ENCODE data around the gene KRT7. TPM values are rescaled to one million over a fixed set of nuclear protein-coding genes. Genes with fewer than 3 reads are reported as not detected.

Gene KRT7
- polyA plus RNA-seq, 1 of the 3 experiments (the other 2 are of a cell fraction): 5.4 TPM

- no peaks in the 10 kb centered on the region for H3K27me3 ChIP-seq (ENCODE audit: insufficient read depth)
- WGBS (ENCODE audit: low lambda C conversion rate): 42% methylated on average over 8 of the region's 8 CpGs
- no peak for DNase-seq
- no peaks in the 10 kb centered on the region for H3K36me3 ChIP-seq (replicated peaks in 1 of 2; ENCODE audit: control insufficient read depth in 1 of 2, insufficient read depth in 2 of 2, low read length in 1 of 2)
- no peaks in the 10 kb centered on the region for H3K79me2 ChIP-seq (ENCODE audit: insufficient read depth)
- ChIA-PET POLR2A (no interaction called here), CTCF (interaction anchor here (0.6 to 3.0 kb wide), 27 partner anchors 9 to 197 kb away, joined by 3 to 23 read pairs (median 5); partner anchors contain the start of gene KRT83)
- no peaks in the 10 kb centered on the region for H3K9me2 ChIP-seq
- peaks cover 3 to 9% of the 10 kb centered on the region in 2 experiments; a peak in 2 of 4 replicates for H3K4me1 ChIP-seq (ENCODE audit: control insufficient read depth in 1 of 2, insufficient read depth in 2 of 2, low read depth in 1 of 2, low read length in 1 of 2)
- H3K9me3 ChIP-seq: peaks cover 4% of the 10 kb centered on the region; the same call in 1 of the 2 replicates
- H3K4me3 ChIP-seq (ENCODE audit: low read depth in 2 of 2, low read length in 1 of 2): no peak overlapping the region; a peak in 1 of 4 replicates
- H3F3A ChIP-seq (replicated peaks; ENCODE audit: insufficient read depth): peaks cover 26% of the 10 kb centered on the region
- TF ChIP-seq MAX (IDR thresholded peaks at IDR 0.05; ENCODE audit: low read depth) (peak; percentile 56), JUND (IDR thresholded peaks at IDR 0.05) (peak; percentile 26; the same call in 1 of the 2 replicates), TAF1 (IDR thresholded peaks at IDR 0.05; ENCODE audit: borderline replicate concordance, low read depth, low read length) (no peak), RAD21 (IDR thresholded peaks at IDR 0.05; ENCODE audit: low read length) (peak; percentile 35), YY1 (IDR thresholded peaks at IDR 0.05; ENCODE audit: low read depth) (no peak), MEF2A (IDR thresholded peaks at IDR 0.05; ENCODE audit: borderline replicate concordance, low read depth) (no peak), FOSL2 (IDR thresholded peaks at IDR 0.05; ENCODE audit: borderline replicate concordance, low read depth) (peak; percentile 46; the same call in 1 of the 2 replicates), SIN3A (IDR thresholded peaks at IDR 0.05; ENCODE audit: borderline replicate concordance, low read depth, low read length) (peak; percentile 61; the same call in 1 of the 2 replicates), CTCF (IDR thresholded peaks at IDR 0.05) (peak; percentile 66), RCOR1 (IDR thresholded peaks at IDR 0.05; ENCODE audit: low read length) (no peak), NFIC (IDR thresholded peaks at IDR 0.05; ENCODE audit: borderline replicate concordance) (peak; percentile 38)
- H4K20me1 ChIP-seq (ENCODE audit: insufficient read depth): no peaks in the 10 kb centered on the region
- H3K27ac ChIP-seq (ENCODE audit: low read depth in 2 of 2, low read length in 1 of 2): peak overlapping the region in 1 of 2 experiments; percentile 33; a peak in 1 of 4 replicates
- H2AFZ ChIP-seq (ENCODE audit: low read depth): no peak overlapping the region
- H3K9ac ChIP-seq: no peak overlapping the region
- no peak overlapping the region for H3K4me2 ChIP-seq
Measured at GRCh38 chr12:52221912-52222457, 11.1 kb upstream of the KRT7 start.

DNA sequence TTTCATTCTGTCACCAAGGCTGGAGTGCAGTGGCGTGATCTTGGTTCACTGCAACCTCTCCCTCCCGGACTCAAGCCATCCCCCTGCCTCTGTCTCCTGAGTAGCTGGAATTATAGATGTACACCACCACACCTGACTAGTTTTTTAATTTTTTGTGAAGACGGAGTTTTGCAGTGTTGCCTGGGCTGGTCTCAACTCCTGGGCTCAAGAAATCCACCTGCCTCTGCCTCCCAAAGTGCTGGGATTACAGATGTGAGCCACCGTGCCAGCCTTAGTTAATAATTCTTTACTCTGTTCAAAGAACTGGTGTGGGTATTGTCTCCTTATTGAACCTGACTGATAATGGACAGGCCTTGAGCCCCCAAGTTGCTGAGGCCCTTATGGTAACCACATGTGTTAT lies 10.4 kb upstream of the KRT7 start:
- Histone ChIP-seq H3K9me3 (peaks cover 4% of the 10 kb centered on the region; the same call in 1 of the 2 replicates), H3K4me1 (ENCODE audit: control insufficient read depth in 1 of 2, insufficient read depth in 2 of 2, low read depth in 1 of 2, low read length in 1 of 2) (peaks cover 0 to 3% of the 10 kb centered on the region in 2 experiments; a peak in 1 of 4 replicates)
- TF ChIP-seq RCOR1 (IDR thresholded peaks at IDR 0.05; ENCODE audit: low read length): no peak
- no peak for TF ChIP-seq IRF3 (IDR thresholded peaks at IDR 0.05; ENCODE audit: low read depth, low read length)
- TF ChIP-seq CTCF (IDR thresholded peaks at IDR 0.05): no peak
- TF ChIP-seq CHD2 (IDR thresholded peaks at IDR 0.05; ENCODE audit: low read length, partially characterized antibody): no peak
- TF ChIP-seq GATA2 (CRISPR knock-in tag; IDR thresholded peaks at IDR 0.05): no peak
- TF ChIP-seq EP300 (IDR thresholded peaks at IDR 0.05; ENCODE audit: borderline replicate concordance in 1 of 2, low read depth in 1 of 2, low read length in 1 of 2): no peak
- TF ChIP-seq, protein P1, sequence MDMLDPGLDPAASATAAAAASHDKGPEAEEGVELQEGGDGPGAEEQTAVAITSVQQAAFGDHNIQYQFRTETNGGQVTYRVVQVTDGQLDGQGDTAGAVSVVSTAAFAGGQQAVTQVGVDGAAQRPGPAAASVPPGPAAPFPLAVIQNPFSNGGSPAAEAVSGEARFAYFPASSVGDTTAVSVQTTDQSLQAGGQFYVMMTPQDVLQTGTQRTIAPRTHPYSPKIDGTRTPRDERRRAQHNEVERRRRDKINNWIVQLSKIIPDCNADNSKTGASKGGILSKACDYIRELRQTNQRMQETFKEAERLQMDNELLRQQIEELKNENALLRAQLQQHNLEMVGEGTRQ (IDR thresholded peaks at IDR 0.05; ENCODE audit: borderline replicate concordance, low read depth, low read length): no peak
- TF ChIP-seq, protein P2, sequence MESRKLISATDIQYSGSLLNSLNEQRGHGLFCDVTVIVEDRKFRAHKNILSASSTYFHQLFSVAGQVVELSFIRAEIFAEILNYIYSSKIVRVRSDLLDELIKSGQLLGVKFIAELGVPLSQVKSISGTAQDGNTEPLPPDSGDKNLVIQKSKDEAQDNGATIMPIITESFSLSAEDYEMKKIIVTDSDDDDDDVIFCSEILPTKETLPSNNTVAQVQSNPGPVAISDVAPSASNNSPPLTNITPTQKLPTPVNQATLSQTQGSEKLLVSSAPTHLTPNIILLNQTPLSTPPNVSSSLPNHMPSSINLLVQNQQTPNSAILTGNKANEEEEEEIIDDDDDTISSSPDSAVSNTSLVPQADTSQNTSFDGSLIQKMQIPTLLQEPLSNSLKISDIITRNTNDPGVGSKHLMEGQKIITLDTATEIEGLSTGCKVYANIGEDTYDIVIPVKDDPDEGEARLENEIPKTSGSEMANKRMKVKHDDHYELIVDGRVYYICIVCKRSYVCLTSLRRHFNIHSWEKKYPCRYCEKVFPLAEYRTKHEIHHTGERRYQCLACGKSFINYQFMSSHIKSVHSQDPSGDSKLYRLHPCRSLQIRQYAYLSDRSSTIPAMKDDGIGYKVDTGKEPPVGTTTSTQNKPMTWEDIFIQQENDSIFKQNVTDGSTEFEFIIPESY (IDR thresholded peaks at IDR 0.05; ENCODE audit: borderline replicate concordance, low read depth): no peak
- TF ChIP-seq POLR2AphosphoS5 (IDR thresholded peaks at IDR 0.05; ENCODE audit: low read depth, low read length): no peak

More for the DNA sequence above, 10.4 kb upstream of the KRT7 start:
- H3K4me2 ChIP-seq: no peak overlapping the region
- H3F3A ChIP-seq (replicated peaks; ENCODE audit: insufficient read depth): peaks cover 31% of the 10 kb centered on the region
- H3K79me2 ChIP-seq (ENCODE audit: insufficient read depth): no peaks in the 10 kb centered on the region
- H3K4me3 ChIP-seq (ENCODE audit: low read depth in 2 of 2, low read length in 1 of 2): no peak overlapping the region
- peak overlapping the region in 1 of 2 experiments; percentile 18; a peak in 1 of 4 replicates for H3K27ac ChIP-seq (ENCODE audit: low read depth in 2 of 2, low read length in 1 of 2)
- no peaks in the 10 kb centered on the region for H3K27me3 ChIP-seq (ENCODE audit: insufficient read depth)
- ChIA-PET CTCF (interaction anchor here (0.7 to 3.0 kb wide), 18 partner anchors 8 to 197 kb away, joined by 3 to 23 read pairs (median 6); partner anchors contain the start of gene KRT83), POLR2A (no interaction called here)
- no peak overlapping the region for H3K9ac ChIP-seq
- H3K9me2 ChIP-seq: no peaks in the 10 kb centered on the region
- no peak overlapping the region for H2AFZ ChIP-seq (ENCODE audit: low read depth)
- H3K36me3 ChIP-seq (replicated peaks in 1 of 2; ENCODE audit: control insufficient read depth in 1 of 2, insufficient read depth in 2 of 2, low read length in 1 of 2): no peaks in the 10 kb centered on the region
- WGBS (ENCODE audit: low lambda C conversion rate): 79% methylated on average over 4 of the region's 4 CpGs
- no peak for DNase-seq
- H4K20me1 ChIP-seq (ENCODE audit: insufficient read depth): no peaks in the 10 kb centered on the region

Data from SK-N-SH (cell line).